Activated CD8-positive, alpha-beta memory T cell treated with anti-CD3 and anti-CD28 coated beads for 48 hours (primary cell): ENCODE data around the gene PREPL.
"Not testable (repeated sequence)": the region's sequence is repeated elsewhere in the genome, so short reads cannot be mapped to it uniquely, and the experiment has no call there.

Experiments used
- DNase-seq, 3 experiments: peaks; one replicate each; pipeline ENCODE4 v3.0.0-alpha.2; 2020; ENCODE audit warnings: low read depth in 2 of 3, low spot score in 2 of 3

PREPL gene

GRCh38 chr2:44349506-44349905 lies 11.8 kb downstream of the PREPL start:
- no peak for DNase-seq

GRCh38 chr2:44348400-44348799 lies 12.9 kb downstream of the PREPL start:
- DNase-seq = no peak

GRCh38 chr2:44347526-44347925 lies 13.8 kb downstream of the PREPL start:
- no peak for DNase-seq

- no peak for DNase-seq
These were observed 18.4 kb downstream of the PREPL start for GRCh38 chr2:44342854-44343253.

- DNase-seq = no peak
These were observed 25.3 kb downstream of the PREPL start for GRCh38 chr2:44335806-44336538.

GRCh38 chr2:44333994-44334393 lies 27.3 kb downstream of the PREPL start:
- no peak for DNase-seq

- no peak for DNase-seq
These were observed 30.5 kb downstream of the PREPL start for GRCh38 chr2:44330801-44331200.

- DNase-seq = no peak
These were observed 32.0 kb downstream of the PREPL start for GRCh38 chr2:44329343-44329742.

GRCh38 chr2:44328750-44329149 lies 32.5 kb downstream of the PREPL start:
- DNase-seq = no peak

GRCh38 chr2:44326548-44327264 lies 34.6 kb downstream of the PREPL start:
- no peak for DNase-seq

- DNase-seq = no peak
These were observed 35.4 kb downstream of the PREPL start for GRCh38 chr2:44325897-44326296.

- DNase-seq = no peak
These were observed 36.3 kb downstream of the PREPL start for GRCh38 chr2:44324971-44325426.

GRCh38 chr2:44321360-44321759 lies 39.9 kb downstream of the PREPL start:
- DNase-seq = no peak

- DNase-seq = no peak
These were observed 40.5 kb downstream of the PREPL start for GRCh38 chr2:44320832-44321231.

- DNase-seq = no peak
These were observed 45.3 kb downstream of the PREPL start for GRCh38 chr2:44315945-44316344.

GRCh38 chr2:44314362-44314761 lies 46.9 kb downstream of the PREPL start:
- DNase-seq = no peak

- DNase-seq = no peak
These were observed 51.0 kb downstream of the PREPL start for GRCh38 chr2:44310287-44310686.

- DNase-seq = no peak
These were observed 55.4 kb downstream of the PREPL start for GRCh38 chr2:44305882-44306281.

GRCh38 chr2:44304258-44304657 lies 57.0 kb downstream of the PREPL start:
- DNase-seq = no peak

- not testable (repeated sequence) for DNase-seq
These were observed 57.5 kb downstream of the PREPL start for GRCh38 chr2:44303766-44304165.

- no peak for DNase-seq
These were observed 60.2 kb downstream of the PREPL start for GRCh38 chr2:44301111-44301510.

- DNase-seq = no peak
These were observed 61.7 kb downstream of the PREPL start for GRCh38 chr2:44299635-44300034.

- no peak for DNase-seq
These were observed 63.9 kb downstream of the PREPL start for GRCh38 chr2:44297431-44297830.
